ENCODE results near the gene C1D. TPM values are rescaled to one million over a fixed set of nuclear protein-coding genes. Genes with fewer than 3 reads are reported as not detected.
"Not testable (repeated sequence)": the region's sequence is repeated elsewhere in the genome, so short reads cannot be mapped to it uniquely, and the experiment has no call there.

C1D gene
- total RNA-seq, 1 experiment from 2014 or later = 21.1 TPM

- TF ChIP-seq, protein P1, sequence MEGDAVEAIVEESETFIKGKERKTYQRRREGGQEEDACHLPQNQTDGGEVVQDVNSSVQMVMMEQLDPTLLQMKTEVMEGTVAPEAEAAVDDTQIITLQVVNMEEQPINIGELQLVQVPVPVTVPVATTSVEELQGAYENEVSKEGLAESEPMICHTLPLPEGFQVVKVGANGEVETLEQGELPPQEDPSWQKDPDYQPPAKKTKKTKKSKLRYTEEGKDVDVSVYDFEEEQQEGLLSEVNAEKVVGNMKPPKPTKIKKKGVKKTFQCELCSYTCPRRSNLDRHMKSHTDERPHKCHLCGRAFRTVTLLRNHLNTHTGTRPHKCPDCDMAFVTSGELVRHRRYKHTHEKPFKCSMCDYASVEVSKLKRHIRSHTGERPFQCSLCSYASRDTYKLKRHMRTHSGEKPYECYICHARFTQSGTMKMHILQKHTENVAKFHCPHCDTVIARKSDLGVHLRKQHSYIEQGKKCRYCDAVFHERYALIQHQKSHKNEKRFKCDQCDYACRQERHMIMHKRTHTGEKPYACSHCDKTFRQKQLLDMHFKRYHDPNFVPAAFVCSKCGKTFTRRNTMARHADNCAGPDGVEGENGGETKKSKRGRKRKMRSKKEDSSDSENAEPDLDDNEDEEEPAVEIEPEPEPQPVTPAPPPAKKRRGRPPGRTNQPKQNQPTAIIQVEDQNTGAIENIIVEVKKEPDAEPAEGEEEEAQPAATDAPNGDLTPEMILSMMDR (IDR thresholded peaks at IDR 0.05 in 2 of 3, conservative IDR thresholded peaks at IDR 0.05 in 1 of 3; ENCODE audit: borderline replicate concordance in 1 of 3, insufficient read depth in 1 of 3, low read depth in 2 of 3, low read length in 2 of 3) = no peak
Observed at GRCh38 chr2:67996772-67997527, 65.9 kb downstream of the C1D start (continued).

- no peaks in the 10 kb centered on the region for H3K36me3 ChIP-seq (ENCODE audit: control insufficient read depth in 1 of 2, insufficient read depth in 2 of 2, low read length in 2 of 2)
- no peaks in the 10 kb centered on the region for H3K79me2 ChIP-seq (ENCODE audit: insufficient read depth, low read length)
- ATAC-seq (no peak), DNase-seq (ENCODE audit: low read depth, low spot score) (no peak)
- TF ChIP-seq POLR2AphosphoS5 (IDR thresholded peaks at IDR 0.05; ENCODE audit: low read depth, low read length) (no peak), EZH2phosphoT487 (IDR thresholded peaks at IDR 0.05; ENCODE audit: borderline replicate concordance) (no peak), YY1 (IDR thresholded peaks at IDR 0.05; ENCODE audit: extremely low read depth, insufficient replicate concordance, low read depth, low read length) (no peak), ATF3 (IDR thresholded peaks at IDR 0.05) (no peak), ZNF274 (IDR thresholded peaks at IDR 0.05; ENCODE audit: low read depth, low read length) (no peak), ELF1 (IDR thresholded peaks at IDR 0.05; ENCODE audit: borderline replicate concordance, low read depth) (no peak), EZH2 (IDR thresholded peaks at IDR 0.05) (no peak)
- TF ChIP-seq, protein P1 (IDR thresholded peaks at IDR 0.05 in 2 of 3, conservative IDR thresholded peaks at IDR 0.05 in 1 of 3; ENCODE audit: borderline replicate concordance in 1 of 3, insufficient read depth in 1 of 3, low read depth in 2 of 3, low read length in 2 of 3) = no peak
- no peaks in the 10 kb centered on the region for H3K9me2 ChIP-seq (ENCODE audit: insufficient read depth)
- H3K27ac ChIP-seq (ENCODE audit: low read depth, low read length) = no peak overlapping the region
- ChIA-PET POLR2A (no interaction called here), CTCF (no interaction called here), RAD21 (ENCODE audit: low non-redundant PET in 1 of 2, low total read pairs in 2 of 2, uncharacterized antibody in 2 of 2, unreplicated experiment in 2 of 2) (no interaction called here)
- H3K9me3 ChIP-seq (ENCODE audit: control insufficient read depth in 1 of 2, insufficient read depth in 1 of 2, low read depth in 1 of 2, low read length in 2 of 2) = no peaks in the 10 kb centered on the region
- no peaks in the 10 kb centered on the region for H3K4me1 ChIP-seq (ENCODE audit: control insufficient read depth in 1 of 2, insufficient read depth in 2 of 2, low read length in 2 of 2)
- H3K27me3 ChIP-seq (ENCODE audit: insufficient read depth, low read length) = peaks cover 13% of the 10 kb centered on the region; the same call in 1 of the 2 replicates
- no peak overlapping the region for H3K4me2 ChIP-seq (ENCODE audit: low read length)
- H4K20me1 ChIP-seq (ENCODE audit: insufficient read depth) = no peaks in the 10 kb centered on the region
- H3K9ac ChIP-seq (ENCODE audit: low read length) = no peak overlapping the region
- no peak overlapping the region for H3K4me3 ChIP-seq (replicated peaks in 1 of 2; ENCODE audit: low read depth in 1 of 2, low read length in 2 of 2)
- no TSS peak for BruUV-seq (replicated peaks)
- H2AFZ ChIP-seq (ENCODE audit: low read depth, low read length, poor library complexity, severe bottlenecking) = no peak overlapping the region
- intact Hi-C loops (cut with micrococcal nuclease) = no loop called here
Observed at GRCh38 chr2:67994716-67995115, 68.1 kb downstream of the C1D start.

DNA sequence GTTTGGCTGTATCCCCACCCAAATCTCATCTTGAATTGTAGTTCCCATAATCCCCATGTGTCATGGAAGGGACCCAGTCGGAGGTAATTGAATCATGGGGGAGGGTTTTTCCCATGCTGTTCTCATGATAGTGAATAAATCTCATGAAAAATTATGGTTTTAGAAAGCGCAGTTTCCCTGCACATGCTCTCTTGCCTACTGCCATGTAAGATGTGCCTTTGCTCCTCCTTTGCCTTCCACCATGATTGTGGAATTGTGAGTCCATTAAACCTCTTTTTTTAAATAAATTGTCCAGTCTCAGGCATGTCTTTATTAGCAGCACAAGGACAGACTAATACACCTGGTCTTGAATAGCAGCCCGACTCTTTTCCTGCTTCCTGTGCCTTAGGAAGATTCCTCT, 68.7 kb downstream of the C1D start:
- H3K9me2 ChIP-seq (ENCODE audit: insufficient read depth); H3K4me1 ChIP-seq (ENCODE audit: control insufficient read depth in 1 of 2, insufficient read depth in 2 of 2, low read length in 2 of 2); H3K9me3 ChIP-seq (ENCODE audit: control insufficient read depth in 1 of 2, insufficient read depth in 1 of 2, low read depth in 1 of 2, low read length in 2 of 2); H3K9ac ChIP-seq (ENCODE audit: low read length); H3K79me2 ChIP-seq (ENCODE audit: insufficient read depth, low read length); intact Hi-C loops (cut with micrococcal nuclease); H4K20me1 ChIP-seq (ENCODE audit: insufficient read depth); H3K4me2 ChIP-seq (ENCODE audit: low read length); CTCF ChIA-PET; ATAC-seq; POLR2A ChIA-PET; RAD21 ChIA-PET (ENCODE audit: low non-redundant PET in 1 of 2, low total read pairs in 2 of 2, uncharacterized antibody in 2 of 2, unreplicated experiment in 2 of 2); H3K27ac ChIP-seq (ENCODE audit: low read depth, low read length); H2AFZ ChIP-seq (ENCODE audit: low read depth, low read length, poor library complexity, severe bottlenecking); H3K4me3 ChIP-seq (replicated peaks in 1 of 2; ENCODE audit: low read depth in 1 of 2, low read length in 2 of 2); BruUV-seq (replicated peaks); H3K36me3 ChIP-seq (ENCODE audit: control insufficient read depth in 1 of 2, insufficient read depth in 2 of 2, low read length in 2 of 2); DNase-seq (ENCODE audit: low read depth, low spot score): not testable (repeated sequence)
- peaks cover 13% of the 10 kb centered on the region; the same call in 1 of the 2 replicates for H3K27me3 ChIP-seq (ENCODE audit: insufficient read depth, low read length)
